ENCODE results near the gene LCN9. TPM values are rescaled to one million over a fixed set of nuclear protein-coding genes. Genes with fewer than 3 reads are reported as not detected.

The LCN9 gene
- total RNA-seq, 1 donor from 2014 or later, result 2.4 TPM

GRCh38 chr9:135701959-135702721, 39.0 kb downstream of the LCN9 start, which contains the start of gene KCNT1:
TSS of gene KCNT1 (plus strand) at chr9:135702185. CDS start at chr9:135702259, 74 bp downstream.
- TF ChIP-seq EZH2 (IDR thresholded peaks at IDR 0.05) (peak; percentile 57), CTCF (IDR thresholded peaks at IDR 0.05) (peak; percentile 98), EZH2phosphoT487 (IDR thresholded peaks at IDR 0.05) (no peak)

DNA sequence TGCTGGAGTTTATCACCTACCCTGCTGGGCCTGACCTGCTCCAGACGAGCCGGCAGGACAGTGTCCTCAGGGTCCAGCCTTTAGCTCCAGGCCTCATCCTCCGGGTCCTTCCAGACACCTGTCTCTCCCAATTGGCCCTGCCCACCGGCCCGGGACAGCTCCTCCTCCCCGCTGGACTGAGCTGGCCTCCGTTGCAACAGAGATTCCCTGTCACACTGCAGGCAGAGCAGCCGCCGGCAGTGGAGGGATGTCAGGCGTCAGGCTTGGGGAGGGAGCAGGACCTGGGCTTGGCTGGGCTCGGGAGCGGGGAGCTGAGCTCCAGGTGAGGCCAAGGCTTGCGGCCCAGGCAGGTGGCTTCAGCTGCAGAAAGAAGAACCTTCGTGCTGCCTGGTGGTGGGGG, 40.6 kb downstream of the LCN9 start:
- Histone ChIP-seq H3K4me1 (peaks cover 7% of the 10 kb centered on the region), H4K20me1 (ENCODE audit: low read depth) (no peaks in the 10 kb centered on the region), H2AFZ (replicated peaks) (no peak overlapping the region), H3K79me2 (ENCODE audit: low read depth) (no peaks in the 10 kb centered on the region), H3F3A (ENCODE audit: low read depth) (no peaks in the 10 kb centered on the region), H3K9me3 (ENCODE audit: low read depth) (no peaks in the 10 kb centered on the region), H3K9ac (no peak overlapping the region), H3K27ac (no peak overlapping the region), H3K27me3 (peaks cover 32% of the 10 kb centered on the region), H3K4me2 (no peak overlapping the region), H3K4me3 (no peak overlapping the region), H3K36me3 (no peaks in the 10 kb centered on the region)
- Mint-ChIP-seq H3K4me1 (no peaks in the 10 kb centered on the region), H3K27me3 (ENCODE audit: insufficient read depth, low read depth) (peaks cover 2% of the 10 kb centered on the region), H3K27ac (no peak overlapping the region), H3K4me3 (no peak overlapping the region), H3K9me3 (no peaks in the 10 kb centered on the region), H3K36me3 (no peaks in the 10 kb centered on the region)
- DNase-seq (ENCODE audit: low spot score), result peak; percentile 64
- TF ChIP-seq CTCF (IDR thresholded peaks at IDR 0.05) (no peak), EZH2 (IDR thresholded peaks at IDR 0.05) (no peak), EZH2phosphoT487 (IDR thresholded peaks at IDR 0.05) (no peak)

More at GRCh38 chr9:135701959-135702721, 39.0 kb downstream of the LCN9 start, which contains the start of gene KCNT1:
- Histone ChIP-seq H3K9ac (no peak within 1 kb of the TSS), H3K27me3 (peaks cover 32% of the 10 kb centered on the region), H3K36me3 (no peaks in the 10 kb centered on the region), H3K27ac (no peak within 1 kb of the TSS), H3F3A (ENCODE audit: low read depth) (no peaks in the 10 kb centered on the region), H3K4me1 (peaks cover 7% of the 10 kb centered on the region), H2AFZ (replicated peaks) (peak within 1 kb of the TSS; percentile 93), H3K4me3 (peak within 1 kb of the TSS; percentile 53), H3K9me3 (ENCODE audit: low read depth) (no peaks in the 10 kb centered on the region), H3K79me2 (ENCODE audit: low read depth) (no peaks in the 10 kb centered on the region), H4K20me1 (ENCODE audit: low read depth) (no peaks in the 10 kb centered on the region), H3K4me2 (peak within 1 kb of the TSS; percentile 95)
- Mint-ChIP-seq H3K4me1 (no peaks in the 10 kb centered on the region), H3K36me3 (no peaks in the 10 kb centered on the region), H3K4me3 (no peak within 1 kb of the TSS), H3K27ac (no peak within 1 kb of the TSS), H3K27me3 (ENCODE audit: insufficient read depth, low read depth) (peaks cover 4% of the 10 kb centered on the region), H3K9me3 (no peaks in the 10 kb centered on the region)
- peak; percentile 82 for DNase-seq (ENCODE audit: low spot score)

DNA sequence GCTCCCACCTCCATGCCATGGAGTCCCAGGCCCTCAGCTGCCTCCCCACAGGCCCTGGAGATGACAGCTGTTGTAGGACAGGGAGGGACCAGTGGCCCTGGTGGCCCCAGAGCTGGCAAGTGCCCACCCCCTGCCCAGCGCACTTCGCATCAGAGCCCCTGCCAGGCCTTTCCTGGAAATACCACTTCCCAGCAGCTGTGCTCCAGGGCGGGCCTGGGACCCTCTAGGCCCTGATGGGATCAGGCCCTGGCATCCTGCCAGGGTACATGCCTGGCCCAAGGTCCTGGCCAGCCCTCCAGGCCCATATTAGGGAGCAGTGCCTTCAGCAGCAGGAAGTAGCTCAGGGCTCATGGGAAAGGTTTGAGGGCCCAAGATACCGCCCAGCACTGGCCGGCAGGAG, 41.4 kb downstream of the LCN9 start:
- Mint-ChIP-seq H3K4me1 (no peaks in the 10 kb centered on the region), H3K27me3 (ENCODE audit: insufficient read depth, low read depth) (peaks cover 3% of the 10 kb centered on the region), H3K9me3 (no peaks in the 10 kb centered on the region), H3K4me3 (no peak overlapping the region), H3K36me3 (no peaks in the 10 kb centered on the region), H3K27ac (peak overlapping the region; percentile 66)
- Histone ChIP-seq H2AFZ (replicated peaks) (no peak overlapping the region), H3K9ac (no peak overlapping the region), H3K27ac (no peak overlapping the region), H3K79me2 (ENCODE audit: low read depth) (no peaks in the 10 kb centered on the region), H3K4me3 (no peak overlapping the region), H3K9me3 (ENCODE audit: low read depth) (no peaks in the 10 kb centered on the region), H3K27me3 (peaks cover 32% of the 10 kb centered on the region), H3K36me3 (no peaks in the 10 kb centered on the region), H3F3A (ENCODE audit: low read depth) (no peaks in the 10 kb centered on the region), H3K4me1 (peaks cover 7% of the 10 kb centered on the region), H4K20me1 (ENCODE audit: low read depth) (no peaks in the 10 kb centered on the region), H3K4me2 (no peak overlapping the region)
- TF ChIP-seq EZH2phosphoT487 (IDR thresholded peaks at IDR 0.05) (no peak), CTCF (IDR thresholded peaks at IDR 0.05) (no peak), EZH2 (IDR thresholded peaks at IDR 0.05) (no peak)
- no peak for DNase-seq (ENCODE audit: low spot score)

Measured in neural progenitor cell (in vitro differentiated cells).